NCI-H187 treated with DMSO at 0.1 percent for 48 hours (cell line): ENCODE measurements around the gene GGTA1.
"Not testable (repeated sequence)": the region's sequence is repeated elsewhere in the genome, so short reads cannot be mapped to it uniquely, and the experiment has no call there.

ENCODE experiments used
- DNase-seq: peaks from one replicate; lab custom pipeline; 2025; lab: John Stamatoyannopoulos, UW

Gene GGTA1

DNA sequence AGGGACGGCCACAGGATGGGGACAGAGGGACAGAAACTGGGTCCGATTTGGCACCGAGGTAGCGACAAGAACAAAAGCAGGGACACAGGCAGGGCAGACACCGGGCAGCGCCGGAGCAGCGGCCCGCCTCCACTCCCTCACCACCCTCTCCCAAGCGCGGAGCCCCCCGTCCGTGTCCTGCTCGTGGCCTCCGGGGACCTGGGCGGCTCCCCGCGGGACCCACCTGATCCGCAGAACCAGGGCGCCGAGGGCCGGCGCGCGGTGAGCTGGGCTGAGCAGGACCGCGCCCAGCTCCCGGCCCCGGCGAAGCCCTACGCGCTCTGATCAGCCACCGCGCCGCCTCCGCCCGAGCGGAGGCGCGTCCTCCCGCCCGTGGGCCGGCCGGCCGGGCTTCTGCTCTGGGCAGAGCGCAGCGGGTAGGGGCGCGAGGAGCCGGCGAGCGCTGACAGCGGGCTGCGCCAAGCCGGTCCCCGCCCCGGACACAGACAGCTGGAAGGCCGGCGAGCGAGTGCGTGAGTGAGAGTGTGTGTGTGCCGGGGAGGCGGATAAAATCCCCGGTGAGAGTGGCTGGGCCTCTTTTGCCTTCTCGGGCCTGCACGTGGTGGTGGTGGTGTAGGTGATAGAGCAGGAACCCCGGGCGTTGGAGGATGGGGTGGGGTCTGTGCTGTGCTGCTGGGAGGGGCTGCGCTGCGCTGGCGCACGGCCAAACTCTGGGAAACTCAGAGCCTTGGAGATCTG, at the start of gene GGTA1:
GGTA1 (minus strand) TSS at position 418 of the 738 bp plus-strand sequence. CDS start 31,922 bp downstream, outside the sequence.
- no peak for DNase-seq

DNA sequence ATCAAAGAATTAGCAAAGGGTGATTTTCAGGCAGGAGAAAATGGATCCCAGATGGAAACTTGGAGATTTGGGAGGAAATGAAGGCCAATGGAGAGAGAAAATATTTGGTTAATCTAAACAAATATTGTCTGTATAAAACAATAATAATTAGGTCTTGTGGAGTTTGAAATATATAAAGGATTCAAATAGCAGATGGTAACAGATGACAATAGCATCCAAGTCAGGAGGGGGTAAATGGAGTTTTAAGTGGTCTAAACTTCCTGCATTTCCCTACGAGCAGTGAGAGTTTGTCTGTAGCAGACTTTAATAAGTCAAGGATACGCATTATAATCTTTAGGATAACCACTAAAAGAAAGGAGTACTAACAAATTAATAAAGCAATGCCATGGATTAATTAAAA, 49.0 kb upstream of the GGTA1 start:
- DNase-seq: no peak

DNA sequence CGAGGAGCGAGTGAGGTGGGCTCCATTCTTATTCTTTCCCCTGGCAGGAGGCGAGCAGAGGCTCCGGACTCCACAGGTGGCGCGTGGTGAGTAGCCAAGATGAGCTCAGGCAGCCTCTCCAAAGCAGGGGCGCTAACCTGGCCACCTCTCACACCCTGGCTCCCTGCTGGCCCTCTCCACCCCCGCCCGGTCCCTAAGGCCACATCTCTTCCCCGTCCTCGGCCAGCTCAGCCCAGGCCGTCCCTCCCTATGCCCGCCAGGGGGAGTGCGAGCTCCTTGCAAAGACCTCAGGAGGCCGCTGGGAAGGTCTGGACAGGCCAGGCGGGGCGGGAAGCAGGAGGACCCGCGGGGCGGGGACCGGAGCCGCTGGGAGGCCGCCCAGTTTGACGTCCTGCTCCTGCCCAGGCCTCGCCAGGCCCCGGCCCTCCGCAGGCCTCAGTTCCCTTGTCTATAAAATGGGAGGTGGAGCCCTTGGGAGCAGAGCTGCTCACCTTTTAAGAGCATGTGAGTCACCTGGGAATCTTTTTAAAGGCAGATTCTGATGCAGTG, 46.3 kb upstream of the GGTA1 start:
- no peak for DNase-seq

DNA sequence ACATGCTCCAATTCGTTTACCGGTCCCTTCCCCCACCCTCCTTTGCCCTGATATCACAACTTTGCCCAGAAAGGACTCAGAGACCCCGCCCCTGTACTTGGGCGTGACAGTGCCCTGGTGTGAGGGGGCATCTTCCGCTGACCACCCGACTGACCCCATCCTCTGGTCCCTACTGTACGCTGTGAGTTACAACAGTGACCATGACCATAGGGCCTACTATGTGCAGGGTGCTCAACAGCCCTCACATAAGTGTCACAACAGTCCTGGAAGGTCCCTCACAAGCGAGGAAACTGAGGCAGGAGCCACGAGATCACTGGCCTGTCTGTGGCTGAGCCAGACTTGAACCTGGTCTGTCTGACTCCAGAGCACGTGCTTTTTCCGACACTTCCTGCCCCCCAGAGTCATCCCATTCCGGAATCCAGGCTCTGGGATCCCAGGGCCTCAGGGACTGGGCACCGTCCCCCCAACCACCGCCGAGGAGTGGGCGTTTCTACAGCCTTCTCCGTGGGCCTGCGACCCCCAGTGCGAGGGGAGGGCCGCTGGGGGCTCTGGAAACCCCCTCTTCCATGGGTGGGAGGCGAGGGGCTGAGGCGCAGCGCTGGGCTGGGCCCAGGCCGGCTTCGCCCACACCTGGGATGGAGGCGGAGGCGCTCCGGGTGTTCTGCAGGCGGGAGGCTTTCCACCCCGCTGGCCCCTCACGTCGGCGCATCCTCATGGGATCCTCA, 45.7 kb upstream of the GGTA1 start:
- DNase-seq: no peak

DNA sequence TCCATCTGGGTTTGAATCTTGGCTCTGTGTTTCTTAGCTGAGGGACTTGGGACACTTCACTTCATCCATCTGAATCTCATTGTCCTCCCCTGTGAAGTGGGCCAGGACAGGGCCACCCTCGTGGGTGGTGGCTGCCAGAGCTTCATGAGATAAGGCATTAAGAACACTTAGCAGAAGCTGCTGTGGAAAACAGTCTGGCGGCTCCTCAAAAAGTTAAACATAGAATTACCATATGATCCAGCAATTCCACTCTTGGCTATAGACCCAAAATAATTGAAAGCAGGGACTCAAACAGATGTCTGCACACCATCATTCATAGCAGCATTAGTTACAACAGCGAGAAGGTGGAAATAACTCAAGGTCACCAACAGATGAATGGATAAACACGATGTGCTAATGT, 42.4 kb upstream of the GGTA1 start:
- no peak for DNase-seq

DNA sequence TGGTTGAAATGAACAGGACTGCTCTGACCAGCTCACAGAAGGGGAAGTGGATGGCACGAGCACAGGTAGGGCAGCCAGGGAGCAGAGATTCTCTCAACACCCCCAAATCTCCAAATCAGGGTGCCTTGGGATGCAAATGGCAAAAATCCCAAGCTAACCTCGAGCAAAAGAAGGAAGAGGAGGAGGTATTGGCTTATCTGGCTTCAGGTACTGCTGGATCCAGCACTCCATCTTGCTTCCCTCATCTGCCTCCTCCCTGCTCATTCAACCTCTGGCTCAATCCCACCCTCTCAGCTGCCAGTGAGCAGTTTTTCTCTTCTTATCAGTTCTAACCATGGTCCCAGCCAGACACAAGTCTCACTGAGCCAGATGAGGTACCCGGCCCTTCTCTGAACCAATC, 41.6 kb upstream of the GGTA1 start:
- DNase-seq: no peak

DNA sequence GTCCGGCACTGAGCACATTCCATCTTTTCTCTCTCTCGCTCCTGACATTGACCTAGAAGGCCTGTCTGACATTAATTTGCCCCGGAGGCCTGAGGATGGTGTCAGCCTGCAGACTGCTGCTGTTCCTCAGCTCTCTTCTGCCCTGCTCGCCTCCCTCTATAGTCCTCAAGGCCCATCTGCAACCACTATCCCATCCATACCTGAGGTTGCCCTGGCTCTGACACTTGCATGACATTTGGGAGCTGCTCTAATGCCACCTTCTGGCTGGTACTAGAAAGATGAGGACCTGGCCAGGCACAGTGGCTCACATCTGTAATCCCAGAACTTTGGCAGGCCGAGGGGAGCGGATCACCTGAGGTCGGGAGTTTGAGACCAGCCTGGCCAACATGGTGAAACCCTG, 38.6 kb upstream of the GGTA1 start:
- DNase-seq: no peak

DNA sequence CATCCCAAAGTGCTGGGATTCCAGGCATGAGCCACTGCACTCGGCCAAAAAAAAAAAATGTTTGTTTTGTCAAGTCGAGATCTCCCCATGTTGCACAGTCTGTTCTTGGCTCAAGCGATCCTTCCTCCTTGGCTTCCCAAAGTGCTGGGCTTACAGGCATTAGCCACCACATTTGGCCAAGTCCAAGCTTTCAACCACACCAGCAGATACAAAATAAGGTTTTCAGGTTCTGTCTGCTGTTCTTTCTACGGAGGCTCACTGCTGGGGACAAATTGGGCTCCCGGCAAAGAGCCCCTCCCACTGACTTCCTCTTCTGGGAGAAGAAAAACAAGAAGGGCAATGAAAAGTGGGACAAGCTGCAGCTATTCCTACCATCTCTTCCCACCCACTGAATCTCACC, 37.6 kb upstream of the GGTA1 start:
- no peak for DNase-seq

DNA sequence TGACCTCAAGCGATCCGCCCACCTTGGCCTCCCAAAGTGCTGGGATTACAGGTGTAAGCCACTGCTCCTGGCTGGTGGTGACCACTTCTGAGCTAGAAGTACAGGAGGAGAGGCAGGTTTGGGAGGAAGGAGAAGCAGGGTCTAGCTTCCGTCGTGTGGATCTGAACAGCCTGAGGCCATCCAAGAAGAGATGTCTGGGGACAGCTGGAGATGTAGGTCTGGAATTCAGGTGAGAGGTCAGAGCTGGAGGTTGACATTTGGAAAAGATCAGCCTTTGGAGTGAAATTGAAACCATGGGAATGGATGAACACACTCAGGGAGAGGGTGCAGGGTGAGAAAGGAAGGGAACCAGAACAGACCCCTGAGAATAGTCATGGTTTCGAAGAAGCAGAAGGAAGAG, 33.2 kb upstream of the GGTA1 start:
- DNase-seq: no peak

DNA sequence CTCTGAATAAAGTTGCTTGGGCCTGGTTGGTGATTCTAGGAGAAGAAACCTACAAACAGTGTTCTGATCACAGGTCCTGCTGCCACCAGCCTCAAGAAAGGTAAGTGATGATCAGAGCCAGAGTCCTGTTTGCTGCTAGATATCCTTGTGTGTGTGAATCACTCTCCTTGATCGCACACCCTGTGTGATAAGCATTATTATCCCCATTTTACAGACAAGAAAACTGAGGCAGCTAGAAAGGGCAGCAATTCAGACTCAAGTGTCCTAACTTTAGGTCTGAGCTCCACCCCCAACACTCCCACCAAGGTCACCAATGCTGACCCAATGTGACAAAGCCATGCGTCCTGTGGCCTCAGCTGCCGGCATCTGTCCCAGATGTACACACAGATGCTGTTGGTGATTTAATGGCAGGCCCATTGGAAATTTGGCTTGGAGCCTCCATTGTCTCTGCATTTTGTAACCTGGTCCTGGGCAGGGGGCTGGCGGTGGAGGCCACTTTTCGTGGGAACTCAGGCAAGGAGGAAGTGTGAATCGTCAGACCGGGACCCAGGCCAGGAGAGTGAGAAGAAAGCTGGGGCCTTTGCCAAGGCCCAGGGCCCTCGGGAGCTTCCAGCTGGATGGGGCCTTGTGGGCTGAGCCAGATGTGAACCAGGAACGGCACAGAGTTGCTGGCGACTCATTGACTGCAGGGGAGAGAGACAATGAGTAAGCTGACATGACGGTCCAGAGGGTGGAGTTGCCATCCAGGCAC, 29.8 kb upstream of the GGTA1 start:
- no peak for DNase-seq

DNA sequence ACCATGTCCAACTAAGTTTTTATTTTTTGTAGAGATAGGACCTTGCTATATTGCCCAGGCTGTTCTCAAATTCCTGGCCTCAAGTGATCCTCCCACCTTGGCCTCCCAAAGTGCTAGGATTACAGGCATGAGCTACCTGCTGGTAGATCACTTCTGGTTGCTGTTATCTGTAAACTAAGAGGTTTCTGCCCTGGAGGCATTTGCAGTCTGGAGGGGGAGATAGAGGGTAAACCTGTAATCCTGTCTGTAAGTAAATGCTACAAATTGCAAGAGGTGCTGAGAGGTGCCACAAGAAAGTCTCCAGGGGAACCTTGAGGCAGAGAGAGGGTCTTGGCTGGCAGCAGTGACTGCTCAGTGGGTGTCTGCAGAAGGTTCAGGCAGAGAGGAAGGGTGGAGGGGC, 29.0 kb upstream of the GGTA1 start:
- no peak for DNase-seq

DNA sequence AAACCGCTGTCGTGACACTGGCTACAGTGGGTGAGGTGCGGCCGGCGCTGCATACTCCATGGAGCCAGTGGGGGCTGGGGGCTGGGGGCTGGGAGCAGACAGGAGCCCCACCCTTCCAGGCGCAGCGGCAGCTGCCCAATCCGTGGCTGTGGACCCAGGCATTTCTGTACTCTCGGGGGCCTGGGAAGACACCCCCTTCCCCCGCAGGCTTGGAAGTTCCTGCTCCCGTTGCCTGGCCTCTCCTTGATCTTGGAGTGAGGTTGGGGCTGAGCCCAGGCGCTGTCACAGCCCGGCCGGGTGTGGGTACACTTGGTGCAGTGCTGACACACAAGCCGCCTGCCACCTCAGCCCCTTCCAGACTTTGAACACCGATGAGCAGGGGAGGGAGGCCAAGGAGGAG, 27.7 kb upstream of the GGTA1 start:
- DNase-seq: no peak

DNA sequence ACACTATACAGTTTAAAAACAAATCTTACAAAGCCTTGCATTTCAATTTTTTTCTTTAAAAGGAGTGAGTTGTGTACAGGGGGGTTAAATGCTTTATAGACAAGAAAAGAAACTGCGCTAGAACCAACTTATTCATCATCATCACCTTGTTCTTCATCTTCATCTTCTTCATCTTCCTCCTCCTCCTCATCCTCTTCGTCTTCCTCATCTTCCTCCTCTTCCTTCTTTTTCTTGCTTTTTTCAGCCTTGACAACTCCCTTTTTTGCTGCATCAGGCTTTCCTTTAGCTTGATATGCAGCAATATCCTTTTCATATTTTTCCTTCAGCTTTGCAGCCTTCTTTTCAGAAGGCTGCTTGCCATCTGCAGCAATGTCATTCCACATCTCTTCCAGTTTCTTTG, 20.0 kb upstream of the GGTA1 start:
- DNase-seq: not testable (repeated sequence)

DNA sequence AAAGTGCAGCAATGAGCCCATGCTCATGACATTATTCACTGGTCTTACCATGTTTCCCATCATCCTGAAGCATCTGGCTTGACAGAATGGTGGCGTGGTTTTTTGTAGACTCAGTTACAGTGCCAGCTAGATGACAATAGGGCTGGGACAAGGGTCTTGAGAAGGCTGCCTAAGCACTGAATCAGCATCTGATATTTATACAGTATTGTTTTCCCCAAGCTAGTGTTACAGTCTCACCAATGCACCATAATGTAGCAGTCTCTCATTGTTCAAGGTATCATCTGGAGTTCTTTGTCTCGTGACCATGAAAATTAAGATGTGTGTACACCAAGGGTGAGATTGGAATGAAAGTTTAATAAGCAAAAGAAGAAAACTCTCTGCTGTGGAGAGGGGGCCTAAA, 19.0 kb upstream of the GGTA1 start:
- DNase-seq: no peak

DNA sequence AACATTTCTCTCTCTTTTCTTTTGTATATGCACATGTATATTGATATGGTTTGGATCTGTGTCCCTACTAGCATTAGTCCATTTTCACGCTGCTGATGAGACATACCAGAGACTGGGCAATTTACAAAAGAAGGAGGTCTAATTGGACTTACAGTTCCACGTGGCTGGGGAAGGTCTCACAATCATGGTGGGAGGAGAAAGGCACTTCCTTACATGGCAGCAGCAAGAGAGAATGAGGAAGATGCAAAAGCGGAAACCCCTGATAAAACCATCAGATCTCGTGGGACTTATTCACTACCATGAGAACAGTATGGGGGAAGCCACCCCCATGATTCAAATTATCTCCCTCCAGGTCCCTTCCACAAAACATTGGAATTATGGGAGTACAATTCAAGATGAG, 13.5 kb upstream of the GGTA1 start:
- DNase-seq: not testable (repeated sequence)

DNA sequence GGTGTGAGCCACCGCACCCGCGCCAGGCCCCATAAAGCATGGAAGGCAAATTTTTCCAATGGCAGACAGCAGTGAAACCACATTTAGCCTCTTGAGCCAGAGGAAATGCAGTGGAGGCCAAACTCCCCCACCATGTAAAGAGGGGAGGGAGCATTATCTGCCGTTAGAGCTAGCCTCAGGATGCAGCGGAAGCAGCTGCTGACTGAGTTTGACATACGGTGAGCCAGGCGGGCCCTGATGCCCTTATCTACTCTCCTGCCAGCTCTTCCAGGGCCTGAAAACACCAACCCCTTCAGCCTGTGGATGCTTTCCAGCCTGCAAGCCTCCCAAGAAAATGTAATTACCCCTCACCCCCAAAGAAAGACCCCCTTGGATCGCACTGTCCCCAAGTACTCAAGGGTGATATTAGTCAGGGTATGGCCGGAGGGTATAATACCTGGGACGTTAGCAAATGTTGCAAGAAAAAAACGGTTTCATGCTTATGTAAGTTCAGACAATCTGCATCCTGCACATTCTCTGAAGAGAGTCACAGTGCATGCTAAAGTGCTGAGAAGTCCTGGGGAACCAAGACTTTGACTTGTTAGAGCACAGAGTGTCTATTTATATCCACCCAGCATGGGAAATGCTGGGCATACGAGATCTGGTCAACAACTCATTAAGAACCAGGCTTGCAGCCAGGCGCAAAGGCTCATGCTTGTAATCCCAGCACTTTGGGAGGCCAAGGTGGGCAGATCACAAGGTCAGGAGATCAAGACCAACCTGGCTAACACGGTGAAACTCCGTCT, 11.3 kb upstream of the GGTA1 start:
- no peak for DNase-seq

DNA sequence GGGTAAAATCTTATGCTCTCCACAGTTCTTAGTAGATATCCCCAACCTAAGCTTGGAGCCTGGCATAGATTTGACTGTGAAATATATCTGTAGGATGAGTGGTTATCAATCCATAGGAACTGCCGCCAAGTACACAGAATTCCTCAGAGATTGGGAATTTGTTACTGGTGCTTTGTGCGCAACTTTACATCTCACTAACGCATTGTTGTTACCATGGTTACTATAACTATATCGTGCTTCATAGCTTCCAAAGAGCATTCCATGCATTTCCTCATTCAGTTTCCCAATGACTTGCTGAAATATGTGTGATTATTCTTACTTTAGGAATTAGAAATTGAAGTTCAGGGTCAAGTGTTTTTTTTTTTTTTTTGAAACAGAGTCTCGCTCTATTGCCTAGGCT, 9.5 kb upstream of the GGTA1 start:
- DNase-seq: no peak

DNA sequence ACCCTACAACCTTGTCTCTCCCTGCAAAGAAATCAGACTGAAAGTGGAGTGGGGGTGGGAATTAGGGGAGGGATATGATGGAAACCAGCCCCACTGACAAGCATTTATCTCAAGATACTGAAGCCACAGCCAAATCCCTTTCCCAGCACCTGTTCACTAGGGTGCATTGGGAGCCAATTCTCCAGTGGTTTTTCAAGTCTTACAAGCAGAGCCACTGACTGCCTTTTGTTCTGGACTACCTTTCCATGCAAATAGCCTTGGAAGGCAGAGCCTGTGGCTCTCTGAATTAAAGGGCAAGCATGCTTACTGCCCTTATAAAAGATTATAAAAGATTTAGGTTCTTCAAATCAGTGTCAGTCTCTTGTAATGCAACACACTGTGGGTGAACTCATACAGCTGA, 8.8 kb upstream of the GGTA1 start:
- no peak for DNase-seq

DNA sequence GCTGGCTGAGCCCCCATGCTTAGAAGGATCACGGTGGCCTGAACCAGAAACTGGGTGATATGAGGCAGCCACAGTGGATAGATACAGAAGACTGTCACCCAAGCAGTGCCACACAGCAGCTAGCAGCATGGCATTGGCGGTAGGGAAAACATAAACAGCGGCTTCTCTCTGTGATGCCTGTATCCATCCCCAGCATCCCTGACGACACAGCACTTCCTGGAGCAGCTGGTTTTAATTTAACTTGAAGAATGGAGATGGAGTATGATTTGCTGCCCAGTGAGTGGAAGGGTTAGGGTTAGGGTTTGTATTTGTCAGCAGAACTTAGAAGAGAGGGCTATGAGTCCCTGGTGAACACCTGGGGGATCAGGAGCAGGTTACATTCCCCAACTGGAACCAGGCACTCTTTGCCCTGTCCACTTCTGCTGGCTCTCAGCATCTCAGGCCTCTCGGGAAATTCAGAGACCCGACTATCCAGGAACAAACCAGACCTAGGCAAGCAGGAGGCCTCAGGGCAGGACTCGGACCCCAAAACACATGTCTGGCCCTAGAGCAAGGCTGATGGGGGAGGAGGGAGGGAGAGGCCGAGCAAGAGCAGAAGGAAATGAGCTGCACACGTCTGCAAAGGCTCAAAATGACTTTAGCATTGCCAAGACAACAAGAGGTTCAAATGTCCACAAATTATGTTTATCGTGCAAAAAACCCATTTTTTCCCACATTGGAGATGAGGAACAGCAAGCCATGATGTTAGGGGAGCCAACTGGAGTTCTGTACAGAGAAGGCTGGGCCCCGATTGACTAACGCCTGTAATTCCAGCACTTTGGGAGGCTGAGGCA, 6.5 kb upstream of the GGTA1 start:
- DNase-seq: no peak

DNA sequence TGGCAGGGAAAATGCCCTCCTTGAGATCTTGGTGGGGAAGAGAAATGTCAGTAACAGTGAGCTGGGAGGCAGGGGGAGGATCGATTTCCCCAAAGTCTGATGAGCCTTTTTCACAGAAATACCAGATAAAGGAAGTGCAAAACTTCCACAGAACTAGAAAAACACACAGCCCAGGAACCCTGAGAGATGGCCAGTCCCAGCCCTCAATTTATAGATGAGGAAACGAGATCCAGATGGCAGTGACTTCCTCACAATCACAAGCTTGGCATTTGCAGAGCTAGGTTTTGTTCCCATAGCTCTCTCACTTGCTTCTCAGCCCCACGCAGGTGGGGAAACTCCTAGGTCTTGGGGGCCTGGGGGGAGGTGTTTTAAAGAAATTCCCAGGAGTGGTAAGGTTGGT, 3.8 kb upstream of the GGTA1 start:
- no peak for DNase-seq

DNA sequence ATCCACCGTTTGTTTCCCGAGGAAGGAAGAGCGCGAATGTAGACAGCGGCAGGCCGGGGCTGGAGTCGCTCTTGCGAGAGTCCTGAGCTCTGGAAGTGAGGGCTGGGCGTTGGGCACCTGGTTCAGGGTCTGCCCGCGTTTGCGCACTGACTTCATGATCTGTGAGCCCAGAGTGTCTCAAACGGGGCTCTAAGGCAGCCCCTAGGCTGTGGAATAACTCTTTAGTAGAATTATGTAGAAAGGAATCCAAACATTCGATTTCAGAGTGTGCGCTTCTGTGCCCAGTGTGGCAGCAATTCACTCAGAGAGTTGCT, 478 bp upstream of the GGTA1 start:
- no peak for DNase-seq

DNA sequence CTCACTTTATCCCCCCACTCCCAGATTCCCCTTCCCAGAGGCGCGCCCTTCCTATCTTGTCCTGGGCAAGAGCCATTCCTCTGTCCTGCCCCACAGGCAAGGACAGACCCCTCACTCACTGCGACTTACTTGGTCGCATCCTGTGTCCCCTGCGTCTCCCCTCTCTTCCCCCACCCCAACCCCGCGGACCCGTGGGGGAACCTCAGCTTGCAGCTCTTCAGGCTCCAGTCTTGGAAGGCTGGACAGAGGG, 542 bp downstream of the GGTA1 start:
- DNase-seq: no peak
